ENCODE results near the gene SPTB. TPM values are rescaled to one million over a fixed set of nuclear protein-coding genes. Genes with fewer than 3 reads are reported as not detected.

SPTB gene
- total and polyA plus RNA-seq, 10 of the 15 experiments (the other 5 are each of a cell fraction or from before 2014, with no cell fraction given): under 0.01 to 0.04 (median 0.02) TPM; not detected in 4

DNA sequence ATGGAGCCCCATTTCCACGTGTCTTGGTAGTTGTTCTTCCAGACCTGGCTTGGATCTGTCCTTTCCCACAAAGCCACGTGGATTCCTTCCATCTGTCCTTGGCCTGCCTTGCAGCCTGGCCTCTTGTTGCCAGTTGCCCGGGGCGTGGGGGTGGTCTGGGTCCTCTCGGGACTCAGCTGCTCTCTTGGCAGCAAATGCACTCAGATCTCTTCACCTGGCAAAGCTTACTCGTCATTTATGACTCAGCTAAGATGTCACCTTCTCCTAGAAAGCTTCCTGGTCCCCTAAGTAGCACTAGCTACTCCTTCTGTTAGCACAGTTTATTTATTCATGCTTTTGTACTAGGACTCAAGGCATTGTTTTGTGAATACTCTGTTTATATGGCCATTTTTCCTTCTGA, 161.8 kb downstream of the SPTB start (continued):
- no peak for TF ChIP-seq MEF2A (IDR thresholded peaks at IDR 0.05; ENCODE audit: insufficient read depth, low read depth, low read length)
- no peak for TF ChIP-seq CREB1 (IDR thresholded peaks at IDR 0.05; ENCODE audit: low read depth)
- TF ChIP-seq BACH1 (IDR thresholded peaks at IDR 0.05; ENCODE audit: borderline replicate concordance): no peak

DNA sequence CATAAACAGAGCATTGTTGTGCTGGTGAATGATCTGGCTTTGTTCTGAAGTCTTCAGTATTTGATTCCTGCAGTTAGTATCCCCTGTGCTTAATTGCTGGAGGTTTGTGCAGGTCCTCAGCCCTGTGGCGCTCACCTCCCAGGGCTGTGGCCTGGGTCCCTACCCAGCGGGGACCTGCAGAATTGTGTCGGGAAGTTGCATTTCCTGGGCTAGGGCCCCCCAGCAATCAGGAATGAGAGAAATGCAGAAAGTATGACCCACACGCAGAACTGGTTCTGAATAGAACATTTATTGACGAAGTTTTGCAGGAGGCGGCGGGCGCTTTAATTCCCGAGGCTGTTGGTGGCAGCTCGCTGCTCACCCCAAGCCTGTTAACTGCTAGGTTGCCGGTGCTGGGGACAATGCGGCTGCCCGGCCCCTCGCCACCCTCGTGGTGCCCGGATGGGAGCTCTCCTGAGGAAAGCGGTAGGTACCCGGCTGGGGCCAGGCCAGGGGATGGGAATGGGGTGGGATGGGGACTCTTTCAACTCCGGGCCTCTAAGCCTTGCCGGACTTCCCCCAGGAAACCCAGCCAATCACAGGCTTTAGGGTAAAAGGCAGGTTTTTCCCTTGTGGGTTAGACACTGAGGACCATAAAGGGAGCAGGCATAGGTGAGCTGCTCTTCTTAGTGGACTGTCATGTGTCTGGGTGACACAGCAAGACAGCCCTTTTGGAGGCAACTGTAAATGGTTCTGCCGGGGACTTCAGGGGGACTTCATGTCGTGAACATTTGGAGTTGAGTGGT, 163.9 kb downstream of the SPTB start:
- Histone ChIP-seq H3K27ac (ENCODE audit: control insufficient read depth, insufficient read depth) (no peak overlapping the region), H3K4me3 (no peak overlapping the region), H2AFZ (ENCODE audit: control insufficient read depth, low read depth, low read length) (no peak overlapping the region), H3K36me3 (ENCODE audit: control insufficient read depth in 2 of 2, insufficient read depth in 2 of 2, low read length in 1 of 2) (no peaks in the 10 kb centered on the region), H3K4me1 (ENCODE audit: control insufficient read depth, insufficient read depth, low read length) (no peaks in the 10 kb centered on the region), H3K9me3 (replicated peaks; ENCODE audit: control insufficient read depth, insufficient read depth, low read length) (peaks cover 2% of the 10 kb centered on the region; the same call in 2 of the 3 replicates), H4K20me1 (ENCODE audit: control insufficient read depth, insufficient read depth) (no peaks in the 10 kb centered on the region), H3K79me2 (ENCODE audit: control insufficient read depth, insufficient read depth, low read length) (no peaks in the 10 kb centered on the region), H3K9ac (ENCODE audit: control insufficient read depth, insufficient read depth, low read length) (no peak overlapping the region), H3K4me2 (ENCODE audit: control insufficient read depth, insufficient read depth) (no peak overlapping the region), H3K27me3 (replicated peaks in 1 of 2; ENCODE audit: control insufficient read depth in 2 of 2, insufficient read depth in 2 of 2, low read length in 1 of 2) (no peaks in the 10 kb centered on the region)
- TF ChIP-seq ZBED1 (IDR thresholded peaks at IDR 0.05; ENCODE audit: borderline replicate concordance) (no peak), NFYB (IDR thresholded peaks at IDR 0.05; ENCODE audit: insufficient read depth, low read depth, low read length) (0 out of 2 replicates have a peak, but pooled peaks have one; percentile 25), SMC3 (IDR thresholded peaks at IDR 0.05; ENCODE audit: borderline replicate concordance, low read length) (no peak)
- TF ChIP-seq, protein P1, sequence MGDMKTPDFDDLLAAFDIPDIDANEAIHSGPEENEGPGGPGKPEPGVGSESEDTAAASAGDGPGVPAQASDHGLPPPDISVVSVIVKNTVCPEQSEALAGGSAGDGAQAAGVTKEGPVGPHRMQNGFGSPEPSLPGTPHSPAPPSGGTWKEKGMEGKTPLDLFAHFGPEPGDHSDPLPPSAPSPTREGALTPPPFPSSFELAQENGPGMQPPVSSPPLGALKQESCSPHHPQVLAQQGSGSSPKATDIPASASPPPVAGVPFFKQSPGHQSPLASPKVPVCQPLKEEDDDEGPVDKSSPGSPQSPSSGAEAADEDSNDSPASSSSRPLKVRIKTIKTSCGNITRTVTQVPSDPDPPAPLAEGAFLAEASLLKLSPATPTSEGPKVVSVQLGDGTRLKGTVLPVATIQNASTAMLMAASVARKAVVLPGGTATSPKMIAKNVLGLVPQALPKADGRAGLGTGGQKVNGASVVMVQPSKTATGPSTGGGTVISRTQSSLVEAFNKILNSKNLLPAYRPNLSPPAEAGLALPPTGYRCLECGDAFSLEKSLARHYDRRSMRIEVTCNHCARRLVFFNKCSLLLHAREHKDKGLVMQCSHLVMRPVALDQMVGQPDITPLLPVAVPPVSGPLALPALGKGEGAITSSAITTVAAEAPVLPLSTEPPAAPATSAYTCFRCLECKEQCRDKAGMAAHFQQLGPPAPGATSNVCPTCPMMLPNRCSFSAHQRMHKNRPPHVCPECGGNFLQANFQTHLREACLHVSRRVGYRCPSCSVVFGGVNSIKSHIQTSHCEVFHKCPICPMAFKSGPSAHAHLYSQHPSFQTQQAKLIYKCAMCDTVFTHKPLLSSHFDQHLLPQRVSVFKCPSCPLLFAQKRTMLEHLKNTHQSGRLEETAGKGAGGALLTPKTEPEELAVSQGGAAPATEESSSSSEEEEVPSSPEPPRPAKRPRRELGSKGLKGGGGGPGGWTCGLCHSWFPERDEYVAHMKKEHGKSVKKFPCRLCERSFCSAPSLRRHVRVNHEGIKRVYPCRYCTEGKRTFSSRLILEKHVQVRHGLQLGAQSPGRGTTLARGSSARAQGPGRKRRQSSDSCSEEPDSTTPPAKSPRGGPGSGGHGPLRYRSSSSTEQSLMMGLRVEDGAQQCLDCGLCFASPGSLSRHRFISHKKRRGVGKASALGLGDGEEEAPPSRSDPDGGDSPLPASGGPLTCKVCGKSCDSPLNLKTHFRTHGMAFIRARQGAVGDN (IDR thresholded peaks at IDR 0.05): peak; percentile 47; the same call in 1 of the 2 replicates
- CTCF ChIA-PET: interaction anchor here (2.4 kb wide), 1 partner anchor 8 kb away, joined by 10 read pairs; no protein-coding TSS in a partner anchor
- no peak for FAIRE-seq
- SMC1A ChIA-PET (ENCODE audit: uncharacterized antibody, unreplicated experiment): interaction anchor here (1.7 kb wide), 1 partner anchor 43 kb away, joined by 5 read pairs; no protein-coding TSS in a partner anchor
- RAD21 ChIA-PET (ENCODE audit: unreplicated experiment): no interaction called here
- POLR2A ChIA-PET: interaction anchor here (0.6 to 1.5 kb wide), 2 partner anchors 9 to 379 kb away, joined by 3 to 4 read pairs; no protein-coding TSS in a partner anchor
- ATAC-seq: peak; percentile 47; the same call in 2 of the 3 replicates
- intact Hi-C loops (cut with micrococcal nuclease; ENCODE audit: unreplicated experiment): no loop called here
- in situ Hi-C loops (cut with MboI): no loop called here
- DNase-seq (ENCODE audit: low read depth, low spot score): no peak
- BruUV-seq (replicated peaks): no TSS peak
- 77% methylated on average over 20 of the region's 22 CpGs for WGBS (ENCODE audit: insufficient coverage, insufficient replicate concordance, low lambda C conversion rate, missing lambda C conversion rate)
